GM21515 (cell line): ENCODE results near the gene SMYD5.
"Not testable (repeated sequence)": the region's sequence is repeated elsewhere in the genome, so short reads cannot be mapped to it uniquely, and the experiment has no call there.

Source experiments
- ATAC-seq: cut with Tn5 transposase; IDR thresholded peaks from one replicate; pipeline ENCODE4 v1.9.1; 2021; ENCODE audit not compliant: unreplicated experiment

SMYD5 gene

DNA sequence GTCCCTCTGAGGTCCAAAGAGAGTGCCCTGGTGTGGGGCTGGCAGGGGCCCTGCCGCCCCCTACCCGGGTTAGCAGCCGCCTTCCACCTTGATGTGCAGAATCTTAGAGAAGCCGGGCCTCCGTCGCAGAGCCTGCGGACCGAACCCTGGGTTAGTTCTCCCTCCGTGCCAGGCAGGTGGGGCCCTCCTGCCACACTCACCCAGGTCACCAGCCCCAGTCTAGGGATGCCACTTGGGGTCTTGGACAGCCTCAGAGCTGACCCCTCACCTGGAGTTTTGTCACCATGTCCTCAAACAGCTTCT is 44.8 kb downstream of the SMYD5 start:
- ATAC-seq, result no peak

DNA sequence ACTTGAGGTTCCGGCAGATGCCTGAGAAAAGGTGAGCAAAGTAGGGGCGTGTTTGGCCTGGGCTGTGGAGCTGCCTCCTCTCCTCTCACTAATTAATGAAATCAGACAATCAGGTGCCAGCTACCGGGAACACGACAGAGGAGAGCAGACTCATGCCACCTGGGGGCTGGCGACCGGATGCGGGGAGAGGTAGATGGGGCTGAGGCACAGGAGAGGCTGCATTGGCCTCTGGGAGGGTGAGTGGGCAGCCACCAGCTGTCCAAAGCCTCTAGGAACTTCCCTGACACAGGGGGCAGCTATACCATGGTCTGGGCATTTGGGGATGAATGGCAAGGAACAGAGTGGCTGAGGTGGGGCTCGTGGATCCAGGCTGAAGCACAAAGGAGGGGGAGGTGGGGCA is 45.2 kb downstream of the SMYD5 start:
- ATAC-seq, result no peak

GRCh38 chr2:73259704-73260337 is 45.8 kb downstream of the SMYD5 start:
- ATAC-seq, result no peak

- no peak for ATAC-seq
Observed at GRCh38 chr2:73260338-73260984, 46.4 kb downstream of the SMYD5 start.

GRCh38 chr2:73262108-73262651 is 48.1 kb downstream of the SMYD5 start:
- ATAC-seq, result no peak

DNA sequence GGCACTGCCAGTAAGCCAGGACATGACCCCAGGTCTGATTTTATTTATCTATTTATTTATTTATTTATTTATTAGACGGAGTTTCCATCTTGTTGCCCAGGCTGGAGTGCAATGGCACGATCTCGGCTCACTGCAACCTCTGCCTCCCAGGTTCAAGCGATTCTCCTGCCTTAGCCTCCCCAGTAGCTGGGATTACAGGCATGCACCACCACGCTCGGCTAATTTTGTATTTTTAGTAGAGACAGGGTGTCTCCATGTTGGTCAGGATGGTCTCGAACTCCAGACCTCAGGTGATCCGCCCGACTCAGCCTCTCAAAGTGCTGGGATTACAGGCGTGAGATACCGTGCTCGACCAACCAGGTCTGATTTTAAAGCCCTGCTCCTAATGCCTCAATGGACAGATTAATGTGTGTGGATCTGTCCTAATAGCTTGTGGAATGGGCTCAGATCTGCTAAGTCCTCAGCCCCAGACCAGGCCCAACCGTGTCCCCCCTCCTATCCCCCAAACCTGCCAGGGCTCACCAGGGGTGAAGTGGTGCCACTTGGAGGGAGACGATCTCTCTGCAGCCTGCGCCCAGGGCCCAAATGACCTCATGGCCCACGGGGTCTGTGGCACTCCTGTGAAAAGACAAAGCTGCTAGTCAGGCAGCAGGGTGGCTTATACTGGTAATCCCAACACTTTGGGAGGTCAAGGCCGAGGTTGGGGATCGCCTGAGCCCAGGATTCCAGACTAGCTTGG is 48.8 kb downstream of the SMYD5 start:
- not testable (repeated sequence) for ATAC-seq

DNA sequence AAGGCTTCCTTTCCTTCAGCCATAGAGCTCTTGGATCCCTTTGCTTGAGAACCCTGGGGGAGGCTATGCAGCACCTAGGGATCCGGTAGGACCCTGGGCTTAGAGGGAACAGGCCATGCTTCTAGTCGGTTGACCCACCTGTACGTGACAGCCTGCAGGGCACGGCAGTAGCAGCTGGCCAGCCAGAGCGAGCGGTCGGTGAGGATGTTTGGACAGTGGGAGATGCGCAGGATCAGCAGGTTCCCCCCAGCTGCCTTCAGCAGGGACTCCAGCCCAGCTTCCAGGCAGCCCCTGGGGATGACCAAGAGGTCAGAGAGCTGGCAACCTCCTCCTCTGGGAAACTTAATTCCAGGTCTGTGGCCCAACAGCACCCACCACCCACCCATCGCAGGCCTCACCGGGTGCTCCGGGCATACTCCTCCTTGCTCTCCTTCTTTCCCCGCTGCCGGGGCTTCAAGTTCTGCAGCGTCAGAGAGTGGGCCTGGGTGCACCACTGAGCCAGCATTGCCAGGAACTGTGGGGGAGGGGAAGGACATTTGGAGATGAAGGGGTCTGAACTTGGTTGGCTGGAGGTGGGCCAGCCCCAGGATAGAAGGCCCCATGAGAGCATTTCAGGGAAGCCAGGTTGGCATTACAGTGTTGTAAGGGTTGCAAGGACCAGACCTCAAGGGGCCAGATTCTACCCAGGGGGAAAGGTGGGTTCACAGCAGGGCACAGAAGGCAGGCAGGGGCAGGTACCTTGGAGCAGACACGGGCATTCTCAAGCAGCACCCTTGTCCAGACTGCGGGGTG is 49.7 kb downstream of the SMYD5 start:
- ATAC-seq, result no peak

GRCh38 chr2:73264332-73264606 is 50.2 kb downstream of the SMYD5 start:
- no peak for ATAC-seq

GRCh38 chr2:73264783-73265182 is 50.7 kb downstream of the SMYD5 start:
- ATAC-seq, result no peak

GRCh38 chr2:73265298-73266060 is 51.4 kb downstream of the SMYD5 start:
- no peak for ATAC-seq

DNA sequence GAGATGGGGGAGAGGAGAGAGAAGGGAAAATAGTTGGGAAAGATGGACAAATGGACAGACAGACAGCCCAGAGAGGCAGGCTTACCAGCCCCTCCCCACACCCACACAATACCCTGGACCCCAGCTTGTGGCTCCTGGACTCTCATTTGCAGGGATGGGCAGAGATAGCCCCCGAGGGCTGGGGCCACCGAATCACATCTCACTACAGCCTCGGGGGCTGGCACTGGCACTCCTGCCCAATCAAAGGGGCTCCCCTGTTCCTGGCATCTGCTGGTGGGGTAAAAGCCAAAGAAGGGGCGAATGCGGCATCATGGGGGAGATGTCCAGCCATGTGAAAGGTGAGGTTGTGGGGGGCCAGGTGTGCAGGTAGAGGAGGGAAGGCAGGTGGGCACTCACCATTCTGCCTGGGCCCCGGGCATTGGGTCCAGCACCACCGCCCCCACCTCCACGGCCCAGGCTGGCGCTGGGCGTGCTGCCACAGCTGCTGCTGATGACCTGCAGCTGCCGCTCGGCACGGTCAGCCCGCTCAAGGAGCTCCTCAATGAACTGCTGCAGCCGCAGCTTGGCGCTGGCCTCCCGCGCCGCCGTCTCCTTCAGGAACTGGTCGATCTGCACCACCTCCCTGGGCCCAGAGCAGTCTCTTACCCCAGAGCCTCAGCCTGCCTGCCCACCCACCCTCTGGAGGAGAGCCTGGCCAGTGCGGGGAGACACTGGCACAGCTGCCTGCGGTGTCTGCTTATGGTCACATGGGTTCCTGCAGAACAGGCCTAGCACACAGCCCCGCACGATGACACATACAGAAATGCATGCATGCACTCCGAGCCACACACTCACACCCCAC is 52.2 kb downstream of the SMYD5 start:
- no peak for ATAC-seq

GRCh38 chr2:73267008-73267407 is 53.0 kb downstream of the SMYD5 start:
- ATAC-seq, result no peak

- no peak for ATAC-seq
Observed at GRCh38 chr2:73268366-73268829, 54.4 kb downstream of the SMYD5 start.

DNA sequence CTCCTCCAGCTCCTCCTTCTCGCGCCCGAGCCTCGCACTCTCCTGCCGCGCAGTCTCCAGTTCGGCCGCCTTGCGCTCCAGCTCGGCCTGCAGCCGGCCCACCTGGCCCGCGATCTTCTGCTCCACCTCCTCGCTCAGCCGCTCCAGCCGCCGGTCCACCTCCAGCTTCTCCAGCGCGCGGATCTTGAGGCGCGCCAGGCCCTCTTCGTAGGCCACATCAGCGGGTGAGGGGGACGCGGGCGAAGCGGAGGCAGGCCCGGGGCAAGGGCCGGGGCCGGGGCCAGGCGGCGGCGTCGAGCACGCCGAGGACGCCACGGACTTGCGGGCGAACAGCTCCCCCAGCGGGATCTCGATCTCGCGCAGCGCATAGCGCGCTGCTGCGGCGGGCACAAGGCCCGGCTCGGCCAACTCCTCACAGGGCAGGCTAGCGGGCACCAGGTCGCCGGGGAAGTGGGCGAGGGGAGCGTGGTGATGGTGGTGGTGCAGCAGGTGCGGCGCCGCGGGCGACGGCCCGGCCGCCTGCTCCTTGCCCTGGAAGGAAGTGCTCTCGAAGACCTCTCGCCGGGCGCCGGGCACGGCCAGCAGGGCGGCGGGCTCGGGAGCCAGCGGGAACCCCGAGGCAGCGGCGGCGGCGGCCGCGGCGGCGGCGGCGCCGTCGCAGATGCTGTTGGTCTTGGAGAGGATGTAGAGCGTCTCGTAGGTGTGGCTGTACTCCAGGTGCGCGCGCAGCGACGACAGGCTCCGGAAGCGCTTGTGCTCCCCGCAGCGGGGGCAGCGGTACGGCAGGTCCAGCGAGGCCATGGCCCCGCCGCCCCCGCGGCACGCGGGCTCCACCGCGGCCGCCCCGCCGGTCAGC is 55.0 kb downstream of the SMYD5 start:
- ATAC-seq, result peak; percentile 84

DNA sequence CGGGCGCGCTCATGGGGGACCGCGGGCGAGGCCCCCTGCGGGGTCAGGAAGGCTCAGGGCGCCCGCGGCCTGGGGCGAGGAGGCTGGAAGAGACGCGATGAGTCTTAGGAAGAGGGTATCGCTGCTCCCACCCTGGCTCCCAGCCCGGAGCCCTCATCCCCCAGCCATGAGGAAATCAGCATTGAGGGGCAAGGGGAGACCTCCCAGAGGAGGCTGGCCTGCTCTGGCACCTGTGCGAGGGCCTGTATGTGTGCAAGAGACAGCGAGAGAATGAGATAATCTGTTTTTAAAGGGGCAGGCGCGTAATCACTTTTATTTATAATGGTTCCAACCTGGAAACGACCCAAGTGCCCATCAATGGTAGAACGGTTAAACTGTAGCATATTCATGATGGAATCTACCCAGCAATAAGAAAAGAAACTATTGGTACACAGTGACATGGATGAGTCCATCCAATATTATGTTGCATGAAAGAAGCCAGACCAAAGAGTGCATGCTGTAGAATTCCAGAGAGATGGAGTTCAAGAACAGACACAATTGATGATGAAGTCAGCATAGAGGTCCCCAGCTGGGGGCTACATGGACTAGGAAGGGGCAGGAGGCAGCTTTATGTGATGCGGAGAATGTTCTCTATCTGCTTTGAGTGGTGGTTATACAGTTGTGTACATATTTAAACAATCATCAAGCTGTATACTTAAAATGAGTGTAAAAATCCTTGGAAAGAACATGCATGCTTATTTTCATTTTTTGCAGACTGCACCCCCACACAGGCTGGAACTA is 55.8 kb downstream of the SMYD5 start:
- no peak for ATAC-seq

DNA sequence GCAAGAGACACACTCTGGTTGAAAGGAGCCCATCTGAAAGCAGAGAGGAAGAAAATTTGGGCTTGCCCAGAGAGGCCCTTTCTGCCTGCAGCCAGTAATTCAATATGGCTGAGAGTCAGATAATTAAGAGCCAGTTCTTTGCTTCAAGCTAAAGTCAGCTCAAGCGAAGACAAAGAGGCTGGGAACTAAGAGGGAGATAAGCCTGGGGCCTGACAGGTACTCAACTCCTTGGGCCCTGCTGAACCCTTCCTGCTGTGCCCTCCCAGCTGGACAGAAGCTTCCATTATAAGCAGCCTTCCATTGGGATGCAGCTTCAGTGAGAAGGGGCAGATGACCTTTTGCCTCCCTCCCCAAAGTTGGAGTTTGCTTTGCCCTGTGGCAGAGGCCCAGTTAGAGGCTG is 58.2 kb downstream of the SMYD5 start:
- ATAC-seq, result no peak
